Uterus (tissue), 4 donors: ENCODE results near the gene CSF2. TPM values are rescaled to one million over a fixed set of nuclear protein-coding genes. Genes with fewer than 3 reads are reported as not detected.

Experiments
- DNase-seq, 2 donors: peaks; one replicate each; pipeline ENCODE4 v3.0.0-alpha.2; 2019 to 2020
- H3K27ac ChIP-seq, 2 donors: fragments of 200-600 bp; sonication (generic); 1 replicate in 1 of 2; 2 replicates in 1 of 2; pipeline ENCODE4 v1.5.1; 2016 to 2018
- H3K27me3 ChIP-seq, 2 donors: fragments of 200-600 bp; sonication (generic); one replicate each; pipeline ENCODE4 v1.5.1; 2018 to 2019; ENCODE audit warnings: control low read depth in 1 of 2
- H3K36me3 ChIP-seq, 2 donors: fragments of 200-600 bp; sonication (generic); one replicate each; pipeline ENCODE4 v1.5.1; 2019; ENCODE audit warnings: control low read depth in 1 of 2
- H3K4me1 ChIP-seq, 2 donors: fragments of 200-600 bp; sonication (generic); one replicate each; pipeline ENCODE4 v1.5.1; 2018 to 2019; ENCODE audit warnings: control low read depth in 1 of 2
- H3K4me3 ChIP-seq, 2 donors: fragments of 200-600 bp; sonication (generic); 1 replicate in 1 of 2; 2 replicates in 1 of 2; pipeline ENCODE4 v1.5.1; 2018 to 2019; ENCODE audit warnings: mild to moderate bottlenecking in 1 of 2
- H3K9me3 ChIP-seq, 2 donors: fragments of 200-600 bp; sonication (generic); one replicate each; pipeline ENCODE4 v1.5.1; 2019; ENCODE audit warnings: control low read depth in 1 of 2
- POLR2A ChIP-seq, 2 donors: fragments of 450-650 bp; IDR thresholded peaks; one replicate each; pipeline ENCODE4 v1.6.1; 2016; ENCODE audit warnings: antibody characterized with exemption in 2 of 2, mild to moderate bottlenecking in 1 of 2, moderate library complexity in 1 of 2
- intact Hi-C: fragments of 100-400 bp; cut with DNase I; formaldehyde crosslinking; loops from one replicate; pipeline ENCODE4 v1.15.1; 2023; ENCODE audit warnings: low total_unique reads
- total RNA-seq, 4 donors: library from RNA; depleted of rRNA in 3 of 4; stranded (reverse); fragments of >200 nt in 3 of 4; gene quantifications; one replicate each; pipeline versions ENCODE4 v1.1.0 to v1.2.4, GENCODE V29; 2014 to 2023
- TF ChIP-seq, protein P1 (sequence below), 4 experiments: fragments of 200-600 bp in 2 of 4; fragments of 450-650 bp in 2 of 4; sonication (generic) in 2 of 4; IDR thresholded peaks; one replicate each; pipeline ENCODE4 v1.5.1; 2016 to 2019; ENCODE audit warnings: antibody characterized with exemption in 4 of 4, mild to moderate bottlenecking in 2 of 4, moderate library complexity in 1 of 4
- donor health status: DM: yes; HTN: yes; CAD: no.

Gene CSF2
- total RNA-seq, 4 donors from 2014 or later = not detected

DNA sequence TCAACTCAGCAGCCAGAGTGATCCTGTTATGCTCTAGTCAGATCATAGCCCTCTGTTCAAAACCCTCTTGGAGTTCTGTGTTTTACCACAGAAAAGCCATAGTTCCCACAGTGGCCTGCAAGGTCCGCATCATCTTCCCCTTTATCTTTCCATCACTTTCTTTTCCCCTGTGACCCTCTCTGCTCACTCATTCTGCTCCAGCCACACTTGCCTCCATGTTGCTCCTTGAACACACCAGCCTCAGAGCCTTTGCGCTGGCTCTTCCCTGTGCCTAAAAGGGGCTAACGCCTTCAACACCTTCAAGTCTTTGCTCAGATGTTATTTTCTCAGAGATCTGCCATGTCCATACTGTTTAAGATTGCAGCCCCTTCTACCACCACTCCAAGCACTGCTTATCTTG lies 26.3 kb downstream of the CSF2 start:
- Histone ChIP-seq H3K27ac (no peak overlapping the region), H3K9me3 (no peaks in the 10 kb centered on the region), H3K4me1 (no peaks in the 10 kb centered on the region), H3K27me3 (no peaks in the 10 kb centered on the region), H3K4me3 (no peak overlapping the region), H3K36me3 (no peaks in the 10 kb centered on the region)
- intact Hi-C loops = no loop called here
- no peak for DNase-seq
- TF ChIP-seq, protein P1, sequence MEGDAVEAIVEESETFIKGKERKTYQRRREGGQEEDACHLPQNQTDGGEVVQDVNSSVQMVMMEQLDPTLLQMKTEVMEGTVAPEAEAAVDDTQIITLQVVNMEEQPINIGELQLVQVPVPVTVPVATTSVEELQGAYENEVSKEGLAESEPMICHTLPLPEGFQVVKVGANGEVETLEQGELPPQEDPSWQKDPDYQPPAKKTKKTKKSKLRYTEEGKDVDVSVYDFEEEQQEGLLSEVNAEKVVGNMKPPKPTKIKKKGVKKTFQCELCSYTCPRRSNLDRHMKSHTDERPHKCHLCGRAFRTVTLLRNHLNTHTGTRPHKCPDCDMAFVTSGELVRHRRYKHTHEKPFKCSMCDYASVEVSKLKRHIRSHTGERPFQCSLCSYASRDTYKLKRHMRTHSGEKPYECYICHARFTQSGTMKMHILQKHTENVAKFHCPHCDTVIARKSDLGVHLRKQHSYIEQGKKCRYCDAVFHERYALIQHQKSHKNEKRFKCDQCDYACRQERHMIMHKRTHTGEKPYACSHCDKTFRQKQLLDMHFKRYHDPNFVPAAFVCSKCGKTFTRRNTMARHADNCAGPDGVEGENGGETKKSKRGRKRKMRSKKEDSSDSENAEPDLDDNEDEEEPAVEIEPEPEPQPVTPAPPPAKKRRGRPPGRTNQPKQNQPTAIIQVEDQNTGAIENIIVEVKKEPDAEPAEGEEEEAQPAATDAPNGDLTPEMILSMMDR (IDR thresholded peaks at IDR 0.05) = no peak
- TF ChIP-seq POLR2A (IDR thresholded peaks at IDR 0.05) = no peak

DNA sequence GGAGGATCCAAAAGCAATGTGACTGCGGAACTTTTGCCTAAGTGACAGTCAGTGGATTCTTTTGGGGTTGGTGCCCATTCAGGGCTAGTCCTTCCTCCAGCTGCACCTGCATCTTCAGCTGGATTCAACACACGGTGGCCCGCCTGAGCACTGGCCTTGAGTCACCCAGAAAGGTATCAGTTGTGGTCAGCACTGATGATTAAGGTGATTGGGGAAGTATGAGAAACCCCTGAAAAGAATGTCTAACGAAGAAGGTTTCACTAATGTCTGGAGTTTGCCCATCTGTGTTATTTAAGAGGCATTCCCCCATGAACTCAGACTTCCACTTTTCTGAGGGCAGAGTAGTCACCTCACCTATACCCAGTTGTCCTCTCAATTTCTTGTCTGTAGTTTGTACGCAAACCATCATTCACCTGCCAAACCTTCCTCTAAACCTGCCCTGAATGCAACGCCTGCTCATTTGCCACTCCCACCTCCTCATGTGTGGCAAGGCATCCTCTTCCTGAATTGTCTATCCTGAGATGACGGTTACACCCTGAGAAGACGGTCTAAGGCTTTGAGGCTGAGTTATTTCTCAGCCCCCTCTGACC lies 27.2 kb downstream of the CSF2 start:
- Histone ChIP-seq H3K36me3 (no peaks in the 10 kb centered on the region), H3K27ac (no peak overlapping the region), H3K4me1 (no peaks in the 10 kb centered on the region), H3K4me3 (no peak overlapping the region), H3K27me3 (no peaks in the 10 kb centered on the region), H3K9me3 (no peaks in the 10 kb centered on the region)
- intact Hi-C loops = no loop called here
- no peak for DNase-seq
- TF ChIP-seq, protein P1 (IDR thresholded peaks at IDR 0.05) = no peak
- TF ChIP-seq POLR2A (IDR thresholded peaks at IDR 0.05) = no peak

DNA sequence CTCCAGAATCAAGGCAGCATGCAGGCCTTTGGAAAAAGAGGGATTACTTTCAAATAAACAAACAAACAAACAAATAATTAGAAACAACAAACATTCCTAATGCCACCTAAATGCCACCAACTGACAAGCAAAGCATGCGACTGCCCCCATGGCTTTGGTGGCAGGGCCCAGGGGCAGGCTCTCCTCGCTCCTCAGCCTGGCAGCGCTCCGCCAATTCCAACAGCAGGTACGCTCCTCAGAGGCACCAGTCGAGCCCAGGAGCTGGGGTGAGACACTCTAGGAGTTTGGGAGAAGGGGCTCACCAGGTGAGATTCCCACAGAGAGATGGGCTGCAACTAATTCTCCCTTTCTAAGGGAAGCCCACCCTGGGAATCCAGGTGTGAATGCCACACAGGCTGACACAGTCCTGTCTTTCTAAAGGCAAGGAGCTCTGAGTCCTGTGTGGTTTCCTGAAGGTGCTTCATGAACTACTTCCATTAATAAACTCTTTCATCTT lies 27.8 kb downstream of the CSF2 start:
- no peak overlapping the region for H3K4me3 ChIP-seq
- H3K27ac ChIP-seq = no peak overlapping the region
- TF ChIP-seq POLR2A (IDR thresholded peaks at IDR 0.05) = no peak
- TF ChIP-seq, protein P1 (IDR thresholded peaks at IDR 0.05) = no peak
- no peaks in the 10 kb centered on the region for H3K4me1 ChIP-seq
- intact Hi-C loops = no loop called here
- DNase-seq = no peak
- no peaks in the 10 kb centered on the region for H3K9me3 ChIP-seq
- H3K36me3 ChIP-seq = no peaks in the 10 kb centered on the region
- H3K27me3 ChIP-seq = no peaks in the 10 kb centered on the region

DNA sequence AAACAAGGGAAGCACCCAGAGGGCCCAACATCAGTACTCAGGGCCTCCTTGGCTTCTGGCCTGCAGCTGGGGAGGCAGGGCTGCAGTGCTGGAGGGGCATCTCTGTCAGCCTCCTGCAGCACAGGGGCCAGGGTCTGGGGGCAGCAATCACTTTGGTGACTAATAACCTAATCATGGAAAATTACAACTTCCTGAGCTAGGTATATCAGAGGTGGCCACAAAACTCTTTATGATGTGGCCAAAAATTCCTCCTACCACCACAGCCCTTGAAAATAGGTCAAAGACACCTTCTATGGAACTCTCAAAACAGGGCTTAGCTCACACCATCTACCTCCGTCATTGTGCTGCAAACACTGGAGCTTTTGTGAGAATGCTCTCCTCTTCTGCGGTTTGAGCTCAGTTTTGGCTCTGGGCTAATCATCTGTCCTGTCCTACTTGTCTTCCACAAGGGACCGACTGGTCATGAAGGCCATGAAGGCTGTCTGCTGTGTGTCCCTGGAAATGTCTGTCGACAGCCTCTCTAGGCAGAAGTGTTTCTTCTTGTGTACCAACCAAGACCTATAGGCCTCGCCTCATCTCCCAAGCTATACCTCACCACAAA lies 28.6 kb downstream of the CSF2 start:
- no peak for DNase-seq
- no peaks in the 10 kb centered on the region for H3K36me3 ChIP-seq
- no peak overlapping the region for H3K4me3 ChIP-seq
- no peaks in the 10 kb centered on the region for H3K4me1 ChIP-seq
- no peak overlapping the region for H3K27ac ChIP-seq
- intact Hi-C loops = no loop called here
- H3K9me3 ChIP-seq = no peaks in the 10 kb centered on the region
- TF ChIP-seq, protein P1 (IDR thresholded peaks at IDR 0.05) = no peak
- TF ChIP-seq POLR2A (IDR thresholded peaks at IDR 0.05) = no peak
- H3K27me3 ChIP-seq = no peaks in the 10 kb centered on the region

DNA sequence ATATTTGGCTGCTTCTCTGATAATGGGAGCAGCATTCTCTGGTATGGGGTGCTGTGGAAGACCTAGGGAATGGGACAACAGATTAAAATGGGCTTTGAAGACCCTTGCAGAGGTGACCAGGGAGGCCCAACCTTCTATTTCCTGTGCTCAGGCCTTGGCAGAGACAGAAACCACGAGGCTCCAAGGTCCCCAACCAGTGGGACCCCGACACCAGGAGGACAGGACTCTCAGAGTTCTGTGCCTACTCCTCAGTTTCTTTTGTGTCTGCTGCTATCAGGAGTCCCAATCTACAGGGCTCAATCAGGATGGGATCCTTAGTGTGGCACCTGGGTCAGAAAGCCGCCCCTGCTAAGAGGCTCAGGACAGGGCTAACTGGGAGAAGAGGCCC lies 29.3 kb downstream of the CSF2 start:
- Histone ChIP-seq H3K4me1 (no peaks in the 10 kb centered on the region), H3K27ac (no peak overlapping the region), H3K4me3 (no peak overlapping the region), H3K9me3 (no peaks in the 10 kb centered on the region), H3K36me3 (no peaks in the 10 kb centered on the region), H3K27me3 (no peaks in the 10 kb centered on the region)
- DNase-seq = no peak
- TF ChIP-seq, protein P1 (IDR thresholded peaks at IDR 0.05) = no peak
- TF ChIP-seq POLR2A (IDR thresholded peaks at IDR 0.05) = no peak
- intact Hi-C loops = no loop called here
